Loucy (cell line): Measurements from ENCODE around the gene BCKDHB.

Experiments
- CTCF ChIP-seq: fragments of 200-600 bp; sonication (generic); conservative IDR thresholded peaks from 2 replicates; pipeline ENCODE4 v1.5.1; 2014; ENCODE audit warnings: mild to moderate bottlenecking, antibody characterized with exemption, low read length
- EZH2phosphoT487 ChIP-seq: fragments of 200-600 bp; IDR thresholded peaks from 2 replicates; pipeline ENCODE4 v1.6.1; 2018; ENCODE audit warnings: antibody characterized with exemption, mild to moderate bottlenecking, moderate library complexity, borderline replicate concordance

GRCh38 chr6:80095600-80095999 lies 10.9 kb upstream of the BCKDHB start:
- TF ChIP-seq CTCF: no peak
- TF ChIP-seq EZH2phosphoT487: no peak
